MM.1S (cell line): ENCODE data around the gene HDAC7.

Experiments
- DNase-seq: peaks from one replicate; pipeline ENCODE4 v3.0.0-alpha.2; 2015
- H2AFZ ChIP-seq: fragments of 300-600 bp; sonication (generic); 2 replicates; pipeline ENCODE4 v1.6.0; 2016; ENCODE audit warnings: antibody characterized with exemption, low read length
- H3F3A ChIP-seq: fragments of 300-600 bp; sonication (generic); 2 replicates; pipeline ENCODE4 v1.6.1; 2016; ENCODE audit warnings: mild to moderate bottlenecking, antibody characterized with exemption, low read length, moderate library complexity, mixed read lengths; ENCODE audit not compliant: insufficient read depth
- H3K27ac ChIP-seq: fragments of 300-600 bp; sonication (generic); 2 replicates; pipeline ENCODE4 v1.5.1; 2016; ENCODE audit warnings: mild to moderate bottlenecking, low read length
- H3K27me3 ChIP-seq: fragments of 300-600 bp; sonication (generic); replicated peaks from 2 replicates; pipeline ENCODE4 v1.6.0; 2016; ENCODE audit warnings: low read length; ENCODE audit not compliant: insufficient read depth
- H3K36me3 ChIP-seq: fragments of 300-600 bp; sonication (generic); replicated peaks from 2 replicates; pipeline ENCODE4 v1.6.1; 2016; ENCODE audit warnings: mild to moderate bottlenecking, low read length, mixed read lengths; ENCODE audit not compliant: insufficient read depth
- H3K4me1 ChIP-seq: fragments of 300-600 bp; sonication (generic); 2 replicates; pipeline ENCODE4 v1.6.1; 2016; ENCODE audit warnings: low read length, mixed read lengths
- H3K4me2 ChIP-seq: fragments of 300-600 bp; sonication (generic); 2 replicates; pipeline ENCODE4 v1.6.0; 2016; ENCODE audit warnings: low read depth, low read length
- H3K4me3 ChIP-seq: fragments of 300-600 bp; sonication (generic); 2 replicates; pipeline ENCODE4 v1.5.1; 2016; ENCODE audit warnings: low read length, mixed read lengths
- H3K79me2 ChIP-seq: fragments of 300-600 bp; sonication (generic); 2 replicates; pipeline ENCODE4 v1.6.1; 2016; ENCODE audit warnings: mixed run types, low read length, mixed read lengths
- H3K9ac ChIP-seq: fragments of 300-600 bp; sonication (generic); 2 replicates; pipeline ENCODE4 v1.6.1; 2016; ENCODE audit warnings: low read length, mixed read lengths
- H3K9me2 ChIP-seq: fragments of 300-600 bp; sonication (generic); replicated peaks from 2 replicates; pipeline ENCODE4 v1.6.1; 2016; ENCODE audit warnings: mild to moderate bottlenecking, low read length, mixed read lengths; ENCODE audit not compliant: insufficient read depth
- H3K9me3 ChIP-seq: fragments of 300-600 bp; sonication (generic); replicated peaks from 2 replicates; pipeline ENCODE4 v1.6.1; 2016; ENCODE audit warnings: mild to moderate bottlenecking, low read length, mixed read lengths; ENCODE audit not compliant: insufficient read depth
- H4K20me1 ChIP-seq: fragments of 300-600 bp; sonication (generic); 2 replicates; pipeline ENCODE4 v1.6.1; 2016; ENCODE audit warnings: mild to moderate bottlenecking, low read length, moderate library complexity, mixed read lengths; ENCODE audit not compliant: insufficient read depth
- CTCF ChIP-seq: fragments of 300-600 bp; sonication (generic); IDR thresholded peaks from 2 replicates; pipeline ENCODE4 v1.5.1; 2016; ENCODE audit warnings: antibody characterized with exemption, low read length, mixed read lengths
- EZH2 ChIP-seq: fragments of 300-600 bp; sonication (generic); optimal IDR thresholded peaks from 2 replicates; pipeline ENCODE3; 2017; ENCODE audit warnings: low read depth, mild to moderate bottlenecking, antibody characterized with exemption, low read length, mixed read lengths
- EZH2phosphoT487 ChIP-seq: fragments of 300-600 bp; sonication (generic); IDR thresholded peaks from 2 replicates; pipeline ENCODE4 v1.6.1; 2018; ENCODE audit warnings: antibody characterized with exemption, low read length

Gene HDAC7

GRCh38 chr12:47825173-47825639, 5.5 kb upstream of the HDAC7 start:
- no peak for TF ChIP-seq EZH2
- no peak for TF ChIP-seq EZH2phosphoT487
- TF ChIP-seq CTCF: no peak
- H2AFZ ChIP-seq: no peak overlapping the region
- H3K9me2 ChIP-seq: no peaks in the 10 kb centered on the region
- no peak for DNase-seq
- H4K20me1 ChIP-seq: no peaks in the 10 kb centered on the region
- H3F3A ChIP-seq: peaks cover 14% of the 10 kb centered on the region
- H3K9ac ChIP-seq: no peak overlapping the region
- H3K27me3 ChIP-seq: no peaks in the 10 kb centered on the region
- peak overlapping the region; percentile 59; the same call in 1 of the 2 replicates for H3K4me2 ChIP-seq
- H3K79me2 ChIP-seq: peaks cover 5% of the 10 kb centered on the region
- H3K36me3 ChIP-seq: no peaks in the 10 kb centered on the region
- peak overlapping the region; percentile 59; the same call in 1 of the 2 replicates for H3K27ac ChIP-seq
- peaks cover 50% of the 10 kb centered on the region for H3K4me1 ChIP-seq
- H3K4me3 ChIP-seq: no peak overlapping the region
- no peaks in the 10 kb centered on the region for H3K9me3 ChIP-seq

- TF ChIP-seq CTCF: no peak
- TF ChIP-seq EZH2: no peak
- no peak for TF ChIP-seq EZH2phosphoT487
- Histone ChIP-seq H4K20me1 (no peaks in the 10 kb centered on the region), H3K9ac (no peak overlapping the region), H2AFZ (peak overlapping the region; percentile 64), H3F3A (peaks cover 14% of the 10 kb centered on the region), H3K4me3 (no peak overlapping the region), H3K4me1 (peaks cover 51% of the 10 kb centered on the region), H3K27me3 (no peaks in the 10 kb centered on the region), H3K27ac (peak overlapping the region; percentile 59; the same call in 1 of the 2 replicates), H3K9me3 (no peaks in the 10 kb centered on the region), H3K79me2 (peaks cover 7% of the 10 kb centered on the region), H3K4me2 (peak overlapping the region; percentile 59), H3K9me2 (no peaks in the 10 kb centered on the region), H3K36me3 (no peaks in the 10 kb centered on the region)
- DNase-seq: no peak
These were observed 4.9 kb upstream of the HDAC7 start for GRCh38 chr12:47824635-47825034.

GRCh38 chr12:47824198-47824597, 4.5 kb upstream of the HDAC7 start:
- TF ChIP-seq EZH2 (no peak), CTCF (no peak), EZH2phosphoT487 (no peak)
- Histone ChIP-seq H3K27ac (peak overlapping the region; percentile 59; the same call in 1 of the 2 replicates), H3K9ac (no peak overlapping the region), H3K4me2 (peak overlapping the region; percentile 59), H4K20me1 (no peaks in the 10 kb centered on the region), H3K36me3 (no peaks in the 10 kb centered on the region), H3K4me3 (no peak overlapping the region), H3F3A (peaks cover 14% of the 10 kb centered on the region), H3K79me2 (peaks cover 9% of the 10 kb centered on the region), H3K4me1 (peaks cover 51% of the 10 kb centered on the region), H3K9me2 (no peaks in the 10 kb centered on the region), H2AFZ (peak overlapping the region; percentile 64), H3K27me3 (no peaks in the 10 kb centered on the region), H3K9me3 (no peaks in the 10 kb centered on the region)
- DNase-seq: peak; percentile 85
